HG02588 (cell line): ENCODE data around the gene CACNA1H.
"Not testable (repeated sequence)": the region's sequence is repeated elsewhere in the genome, so short reads cannot be mapped to it uniquely, and the experiment has no call there.

ENCODE experiments used
- ATAC-seq: cut with Tn5 transposase; IDR thresholded peaks from one replicate; pipeline ENCODE4 v1.9.1; 2021; ENCODE audit warnings: mild to moderate bottlenecking, moderate library complexity; ENCODE audit not compliant: unreplicated experiment

Gene CACNA1H

DNA sequence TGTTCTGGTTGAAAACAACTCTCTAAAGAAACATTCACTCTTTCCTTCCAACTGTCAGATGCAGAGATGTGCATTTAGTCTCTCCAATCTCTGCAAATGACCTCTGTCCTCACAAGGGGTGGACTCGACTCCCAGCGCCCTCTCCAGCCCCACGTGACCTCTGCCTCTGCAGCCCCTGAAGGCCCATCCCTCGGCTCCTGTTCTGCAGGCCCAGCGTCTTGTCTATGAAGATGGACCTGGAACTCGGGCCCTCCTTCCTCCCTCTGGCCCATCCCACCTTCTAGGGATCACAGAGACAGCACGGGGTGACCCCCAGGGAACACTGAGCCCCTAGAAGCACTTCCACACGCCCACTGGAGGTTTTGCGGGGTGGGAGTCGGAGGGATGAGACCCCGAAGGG is 90.5 kb downstream of the CACNA1H start:
- not testable (repeated sequence) for ATAC-seq

DNA sequence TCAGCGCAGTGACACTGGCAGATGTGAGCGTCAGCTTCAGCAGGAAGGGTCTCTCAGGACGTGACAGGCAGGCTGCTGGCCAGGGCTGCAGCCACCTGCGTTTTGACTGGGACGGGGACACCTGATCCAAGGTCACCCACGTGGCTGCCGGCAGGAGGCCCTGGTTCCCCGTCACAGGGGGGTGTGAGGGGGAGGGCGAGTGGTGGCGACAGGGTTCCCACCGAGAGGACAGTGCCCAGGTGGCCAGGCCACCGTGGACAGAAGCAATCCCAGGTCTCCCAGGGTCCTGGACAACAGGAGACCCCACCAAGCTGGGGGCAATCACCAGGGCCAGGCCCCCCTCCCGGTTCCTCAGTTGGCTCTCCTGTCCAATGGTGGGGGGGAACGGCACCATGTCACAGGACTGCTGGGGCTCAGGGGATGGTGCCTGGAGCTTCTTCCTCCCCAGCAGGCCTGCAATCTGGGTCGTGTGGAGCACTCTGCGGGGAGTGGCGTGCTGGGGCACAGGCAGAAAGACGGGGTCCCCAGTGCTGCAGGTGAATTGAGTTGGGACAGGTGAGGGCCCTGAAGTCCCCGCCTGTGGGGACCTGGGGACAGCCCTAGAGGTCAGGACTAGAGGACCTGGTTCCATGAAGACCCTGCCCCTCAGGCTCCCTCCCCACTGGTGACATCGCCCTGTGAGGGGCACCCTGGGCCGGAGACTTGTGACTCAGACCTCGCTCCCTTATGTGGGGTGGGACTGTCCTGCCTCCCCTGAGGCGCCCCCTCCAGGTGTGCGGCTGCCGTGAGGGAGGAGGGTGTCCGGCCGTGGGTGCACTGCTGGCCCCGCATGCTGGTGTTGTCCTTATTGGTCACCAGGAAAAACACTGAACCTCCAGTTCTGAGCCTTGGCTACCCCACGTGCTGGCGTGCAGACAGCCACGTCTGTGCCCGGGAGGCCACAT is 91.3 kb downstream of the CACNA1H start:
- ATAC-seq, result not testable (repeated sequence)

DNA sequence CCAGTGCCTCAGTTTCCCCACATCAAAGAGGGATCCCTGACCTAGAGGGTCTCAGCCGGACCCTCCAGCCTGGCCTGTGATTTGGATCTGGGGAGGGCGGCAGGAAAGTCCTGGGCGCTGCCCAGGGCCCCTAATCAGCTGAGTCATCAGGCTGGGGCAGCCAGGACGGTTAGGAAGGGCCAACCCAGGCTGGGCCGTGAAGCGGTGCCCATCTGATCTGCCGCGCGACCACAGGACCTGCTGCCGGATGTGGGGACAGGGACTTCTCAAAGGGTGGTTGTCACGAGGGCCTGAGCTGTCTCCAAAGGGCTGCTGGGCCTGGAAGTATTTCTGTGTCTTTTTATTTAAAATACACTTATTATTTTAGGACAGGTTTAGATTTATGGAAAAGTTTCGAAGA is 92.0 kb downstream of the CACNA1H start:
- no peak for ATAC-seq

DNA sequence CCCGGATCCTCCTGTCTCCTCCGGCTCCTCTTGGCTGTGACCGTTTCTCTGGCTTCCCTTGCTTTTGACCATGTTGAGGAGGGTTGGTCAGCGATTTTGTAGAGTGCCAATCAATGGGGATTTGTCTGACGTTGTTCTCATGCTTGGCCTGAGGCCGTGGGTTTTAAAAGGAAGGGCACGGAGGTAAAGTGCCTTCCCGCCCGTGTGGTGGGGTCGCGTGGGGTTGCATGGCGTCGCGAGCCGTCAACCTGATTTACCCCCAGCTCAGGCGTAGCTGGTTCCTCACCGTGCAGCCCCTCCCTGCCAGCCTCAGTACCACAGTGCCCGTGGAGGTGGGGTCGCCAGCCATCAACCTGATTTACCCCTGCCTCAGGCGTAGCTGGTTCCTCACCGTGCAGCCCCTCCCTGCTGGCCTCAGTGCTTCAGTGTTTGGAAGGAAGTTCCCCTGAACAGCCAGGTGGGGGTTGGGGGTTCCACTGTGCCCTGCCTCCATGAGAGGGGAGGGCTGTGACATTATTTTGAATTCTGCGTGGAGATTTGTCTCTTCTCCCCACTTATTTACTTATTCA is 92.6 kb downstream of the CACNA1H start:
- no peak for ATAC-seq

DNA sequence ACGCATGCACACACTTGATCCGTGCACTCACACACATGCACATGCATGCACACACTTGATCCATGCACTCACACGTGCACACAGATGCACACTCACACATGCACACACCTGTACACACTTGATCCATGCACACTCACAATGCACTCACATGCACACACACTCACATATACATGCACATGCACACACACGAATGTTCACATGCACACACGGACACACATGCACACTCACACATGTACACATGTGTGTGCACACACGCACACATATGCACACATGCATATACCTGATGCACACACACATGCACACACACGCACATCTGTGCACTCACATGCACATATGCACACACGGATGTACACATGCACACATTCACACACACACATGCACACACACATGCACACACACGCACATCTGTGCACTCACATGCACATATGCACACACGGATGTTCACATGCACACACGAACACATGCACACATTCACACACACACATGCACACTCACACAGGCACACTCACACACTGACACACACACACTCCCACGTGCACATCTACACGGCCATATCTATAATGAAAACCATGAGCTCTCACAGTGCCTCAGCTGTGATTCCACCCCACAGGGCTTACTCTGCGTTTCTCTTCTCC is 95.1 kb downstream of the CACNA1H start:
- not testable (repeated sequence) for ATAC-seq

DNA sequence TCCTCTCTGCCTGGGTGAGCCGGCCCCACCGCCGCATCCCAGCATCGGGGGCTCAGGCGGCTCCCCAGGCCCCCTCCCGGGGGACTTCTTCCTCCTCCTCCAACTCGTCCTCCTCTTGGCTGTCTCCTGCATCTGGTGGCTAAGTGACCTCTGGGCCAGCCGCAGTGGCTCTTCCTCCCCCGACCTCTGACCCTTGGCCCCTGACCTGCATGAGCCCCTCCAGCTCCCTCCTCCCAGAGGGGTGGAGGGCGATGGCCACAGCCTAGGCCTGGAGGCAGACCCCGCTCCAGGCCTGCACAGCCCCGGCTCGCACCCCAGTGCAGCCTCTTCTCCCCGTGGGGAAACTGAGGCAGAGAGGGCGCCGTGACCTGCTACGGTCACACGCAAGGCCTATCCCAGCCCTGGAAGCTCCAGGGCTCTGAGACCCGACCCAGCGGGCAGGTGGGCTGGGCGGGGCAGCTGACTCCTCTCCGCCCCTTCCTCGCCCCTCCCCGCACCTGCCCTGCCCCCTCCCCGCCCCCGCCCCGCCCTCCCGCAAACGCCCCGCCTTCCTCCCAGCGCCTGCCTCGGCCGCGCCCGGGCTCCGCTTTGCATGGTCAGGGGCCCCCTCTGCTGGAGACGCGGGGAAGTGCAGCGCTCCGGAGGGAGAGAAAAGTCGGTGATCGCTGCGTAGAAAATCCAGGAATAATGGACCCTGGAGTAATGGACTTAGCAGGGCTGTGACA is 96.3 kb downstream of the CACNA1H start:
- not testable (repeated sequence) for ATAC-seq

DNA sequence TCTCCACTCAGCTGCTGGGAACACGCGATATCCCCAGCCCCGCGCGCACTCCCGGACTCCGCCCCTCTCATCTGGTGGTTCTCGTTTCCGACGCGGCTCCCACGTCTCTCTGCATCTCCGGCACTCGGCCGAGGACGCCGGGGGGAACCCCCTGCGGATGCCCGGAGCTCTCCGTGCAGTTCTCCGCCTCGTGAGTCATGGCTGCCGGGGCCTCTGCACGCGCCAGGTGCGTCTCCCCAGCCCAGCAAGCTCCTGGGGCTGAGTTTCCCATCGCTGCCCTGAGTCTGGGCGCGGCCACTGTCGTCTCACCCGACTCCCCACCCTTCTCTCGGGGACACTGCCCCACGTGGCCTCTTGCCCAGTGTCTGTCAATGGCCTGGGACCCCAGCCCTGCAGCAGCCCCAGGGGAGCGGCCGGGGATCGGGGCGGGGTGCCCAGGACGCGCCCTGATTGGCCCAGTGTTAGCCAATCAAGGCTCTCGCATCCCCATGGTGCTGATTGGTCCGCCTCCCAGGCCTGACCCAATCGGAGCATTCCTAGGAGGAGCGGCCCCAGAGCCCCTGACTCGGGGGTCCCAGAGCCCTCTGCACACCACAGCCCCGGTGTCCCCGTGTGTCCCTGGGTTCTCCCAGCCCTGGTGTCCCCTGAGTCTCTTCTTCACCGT is 100.9 kb downstream of the CACNA1H start:
- not testable (repeated sequence) for ATAC-seq

DNA sequence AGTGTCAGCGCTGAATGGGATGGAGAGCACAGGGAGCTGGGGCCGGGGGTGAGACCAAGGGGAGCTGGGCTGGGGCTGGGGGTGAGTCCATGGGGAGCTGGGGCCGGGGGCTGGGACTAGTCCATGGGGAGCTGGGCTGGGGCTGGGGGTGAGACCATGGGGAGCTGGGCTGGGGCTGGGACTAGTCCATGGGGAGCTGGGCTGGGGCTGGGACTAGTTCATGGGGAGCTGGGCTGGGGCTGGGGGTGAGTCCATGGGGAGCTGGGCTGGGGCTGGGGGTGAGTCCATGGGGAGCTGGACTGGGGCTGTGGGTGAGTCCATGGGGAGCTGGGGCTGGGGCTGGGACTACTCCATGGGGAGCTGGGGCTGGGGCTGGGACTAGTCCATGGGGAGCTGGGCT is 101.9 kb downstream of the CACNA1H start:
- ATAC-seq, result not testable (repeated sequence)

DNA sequence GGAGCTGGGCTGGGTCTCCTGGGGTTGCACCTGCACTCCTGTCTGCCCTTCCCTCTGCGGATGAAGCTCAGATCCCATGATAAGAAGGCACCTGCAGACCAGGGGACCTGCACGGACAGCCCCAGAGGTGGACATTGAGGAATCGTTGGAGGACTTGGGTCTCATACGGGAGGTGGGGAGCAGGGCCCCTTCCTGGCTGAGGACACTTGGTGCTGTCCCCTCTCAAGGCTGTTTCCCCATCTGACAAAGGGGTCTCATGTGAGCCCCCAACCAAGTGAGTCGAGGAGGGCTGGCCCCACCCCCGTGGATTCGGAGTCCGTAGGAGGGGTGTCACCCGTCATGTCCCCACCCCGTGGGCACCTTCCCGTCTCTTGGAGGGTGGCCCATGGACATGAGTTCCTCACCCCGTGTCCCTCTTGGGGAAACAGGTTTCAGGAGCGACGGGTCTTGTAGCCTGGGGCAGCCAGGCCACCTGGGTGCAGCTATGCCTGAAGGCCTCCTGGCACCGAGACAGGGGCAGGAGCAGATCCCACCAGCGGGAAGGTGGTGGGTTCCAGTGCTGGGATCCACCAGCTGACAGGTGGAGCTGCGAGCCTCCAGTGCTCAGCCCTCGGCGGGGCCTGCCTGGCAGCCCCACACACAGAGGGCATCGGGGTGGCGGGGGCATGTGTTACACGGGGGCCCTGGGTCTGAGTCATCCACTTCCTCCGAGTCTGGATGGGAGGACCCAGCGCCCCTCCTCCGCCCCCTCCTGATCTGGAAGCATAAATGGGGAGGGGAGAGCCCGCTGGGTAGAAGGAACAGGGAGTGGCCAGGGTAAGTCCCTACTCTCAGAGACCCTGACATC is 102.6 kb downstream of the CACNA1H start, which contains the start of gene TPSD1:
TSS of gene TPSD1 (plus strand) at position 794 of the 847 bp plus-strand sequence. CDS start 212 bp downstream, outside the sequence.
- ATAC-seq, result not testable (repeated sequence)

DNA sequence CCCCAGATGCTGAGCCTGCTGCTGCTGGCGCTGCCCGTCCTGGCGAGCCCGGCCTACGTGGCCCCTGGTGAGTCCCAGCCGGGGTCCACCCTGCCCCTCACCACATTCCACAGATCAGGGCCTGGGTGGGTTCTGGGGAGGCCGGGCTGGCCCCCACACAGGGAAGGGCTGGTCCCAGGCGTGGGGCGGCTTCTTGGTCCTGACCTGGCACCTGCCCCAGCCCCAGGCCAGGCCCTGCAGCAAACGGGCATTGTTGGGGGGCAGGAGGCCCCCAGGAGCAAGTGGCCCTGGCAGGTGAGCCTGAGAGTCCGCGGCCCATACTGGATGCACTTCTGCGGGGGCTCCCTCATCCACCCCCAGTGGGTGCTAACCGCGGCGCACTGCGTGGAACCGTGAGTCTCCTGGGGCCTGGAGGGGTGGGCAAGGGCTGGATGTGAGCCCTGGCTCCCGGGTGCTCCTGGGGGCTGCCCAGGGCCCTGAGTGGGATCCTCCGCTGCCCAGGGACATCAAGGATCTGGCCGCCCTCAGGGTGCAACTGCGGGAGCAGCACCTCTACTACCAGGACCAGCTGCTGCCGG is 103.5 kb downstream of the CACNA1H start:
- ATAC-seq, result not testable (repeated sequence)

DNA sequence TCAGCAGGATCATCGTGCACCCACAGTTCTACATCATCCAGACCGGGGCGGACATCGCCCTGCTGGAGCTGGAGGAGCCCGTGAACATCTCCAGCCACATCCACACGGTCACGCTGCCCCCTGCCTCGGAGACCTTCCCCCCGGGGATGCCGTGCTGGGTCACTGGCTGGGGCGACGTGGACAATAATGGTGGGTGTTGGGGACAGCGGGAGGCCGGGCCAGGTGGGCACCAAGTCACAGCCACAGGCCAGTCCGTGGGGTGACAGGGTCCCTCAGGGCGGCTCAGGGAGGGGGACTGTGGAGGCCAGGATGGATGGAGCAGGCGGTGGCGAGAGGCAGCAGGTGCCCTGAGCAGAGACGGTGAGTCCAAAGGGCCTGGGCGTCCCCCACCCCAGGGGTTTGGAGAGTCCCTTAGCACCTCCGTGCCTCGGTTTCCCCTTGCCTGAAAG is 104.0 kb downstream of the CACNA1H start:
- ATAC-seq, result no peak

DNA sequence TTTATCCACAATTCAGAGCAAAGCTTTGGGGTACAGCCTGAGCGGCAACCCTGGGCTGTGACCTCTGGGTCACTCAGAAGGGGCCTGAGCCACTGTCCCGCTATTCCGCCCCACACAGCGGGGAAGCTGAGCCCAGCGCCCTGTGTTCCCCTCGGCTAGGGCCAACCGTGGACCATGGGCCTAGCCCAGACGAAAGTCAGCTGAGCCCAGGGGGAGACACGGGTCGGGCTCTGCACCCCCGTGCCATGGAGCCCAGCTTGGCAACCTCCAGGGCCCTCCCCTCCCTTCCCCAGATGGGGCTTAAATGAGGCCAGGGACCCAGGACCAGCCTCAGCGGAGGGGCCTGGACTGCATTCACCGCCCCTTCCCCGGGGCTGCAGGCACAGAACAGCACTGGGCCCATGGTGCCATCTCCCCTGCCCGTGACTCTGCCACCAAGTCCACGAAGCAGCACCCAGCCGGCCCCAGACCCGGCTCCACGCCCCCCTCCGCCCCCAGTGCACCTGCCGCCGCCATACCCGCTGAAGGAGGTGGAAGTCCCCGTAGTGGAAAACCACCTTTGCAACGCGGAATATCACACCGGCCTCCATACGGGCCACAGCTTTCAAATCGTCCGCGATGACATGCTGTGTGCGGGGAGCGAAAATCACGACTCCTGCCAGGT is 104.8 kb downstream of the CACNA1H start:
- no peak for ATAC-seq

DNA sequence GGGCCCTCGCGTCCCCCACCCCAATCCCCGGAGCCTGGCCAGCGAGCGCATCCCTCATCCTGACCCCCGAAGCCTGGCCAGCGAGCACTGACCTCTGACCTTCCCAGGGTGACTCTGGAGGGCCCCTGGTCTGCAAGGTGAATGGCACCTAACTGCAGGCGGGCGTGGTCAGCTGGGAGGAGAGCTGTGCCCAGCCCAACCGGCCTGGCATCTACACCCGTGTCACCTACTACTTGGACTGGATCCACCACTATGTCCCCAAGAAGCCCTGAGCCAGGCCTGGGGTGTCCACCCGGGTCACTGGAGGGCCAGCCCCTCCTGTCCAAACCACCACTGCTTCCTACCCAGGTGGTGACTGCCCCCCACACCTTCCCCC is 105.3 kb downstream of the CACNA1H start:
- ATAC-seq, result no peak

DNA sequence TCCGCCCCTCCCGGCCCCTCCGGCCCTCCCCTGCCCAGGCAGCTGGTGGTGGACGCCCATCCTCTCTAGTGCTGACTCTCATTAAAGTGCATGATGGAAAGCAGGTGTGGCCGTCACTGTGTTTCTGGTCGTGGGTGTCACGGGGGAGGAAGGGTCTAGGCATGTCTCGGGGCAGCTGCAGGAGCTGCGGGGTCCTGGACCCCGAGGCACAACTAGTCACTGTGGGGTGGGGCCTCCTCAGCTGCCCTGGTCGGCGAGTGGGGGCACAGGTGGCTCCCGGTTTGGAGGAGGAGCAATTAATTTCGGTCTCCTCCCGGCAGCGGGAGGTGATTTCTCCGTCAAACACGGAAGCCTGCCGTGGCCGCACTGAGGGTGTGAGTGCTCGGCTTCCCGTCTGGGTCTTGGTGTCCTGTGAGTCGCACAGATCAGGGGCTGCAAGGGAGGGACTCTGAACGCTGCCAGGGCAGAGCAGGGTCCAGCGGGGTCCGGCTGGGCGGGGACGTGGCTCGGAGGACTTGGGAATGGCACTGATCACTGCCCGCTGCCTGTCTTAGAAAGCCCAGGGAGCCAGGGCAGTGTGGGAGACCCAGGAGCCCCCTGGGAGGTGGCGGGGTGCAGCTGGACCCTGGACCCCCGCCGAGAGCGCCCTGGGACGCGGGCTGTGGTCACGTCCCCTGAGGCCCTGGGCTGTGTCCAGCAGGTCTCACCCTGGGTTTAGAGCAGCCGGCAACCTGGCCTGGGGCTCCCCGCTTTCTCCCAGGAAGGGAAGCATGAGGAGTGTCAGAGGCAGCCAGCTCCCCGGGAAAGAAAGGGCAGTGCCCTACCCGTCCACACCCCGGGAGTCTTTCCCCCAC is 106.2 kb downstream of the CACNA1H start:
- ATAC-seq, result no peak

DNA sequence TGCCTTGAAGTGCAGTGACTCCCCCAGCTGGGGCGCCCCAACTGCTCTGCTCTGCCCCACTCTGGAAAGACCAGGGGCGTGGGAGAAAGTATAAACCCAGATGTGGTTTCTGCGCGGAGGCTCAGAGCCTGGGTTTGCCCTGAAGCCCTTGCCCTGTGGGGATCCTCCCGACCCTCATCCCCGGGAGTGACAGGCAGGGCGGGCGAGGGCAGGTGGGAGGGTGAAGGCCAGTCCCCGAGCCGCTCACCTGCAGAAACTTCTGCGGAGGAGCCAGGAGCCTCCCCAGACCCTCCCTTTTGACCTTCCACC is 106.8 kb downstream of the CACNA1H start:
- no peak for ATAC-seq

DNA sequence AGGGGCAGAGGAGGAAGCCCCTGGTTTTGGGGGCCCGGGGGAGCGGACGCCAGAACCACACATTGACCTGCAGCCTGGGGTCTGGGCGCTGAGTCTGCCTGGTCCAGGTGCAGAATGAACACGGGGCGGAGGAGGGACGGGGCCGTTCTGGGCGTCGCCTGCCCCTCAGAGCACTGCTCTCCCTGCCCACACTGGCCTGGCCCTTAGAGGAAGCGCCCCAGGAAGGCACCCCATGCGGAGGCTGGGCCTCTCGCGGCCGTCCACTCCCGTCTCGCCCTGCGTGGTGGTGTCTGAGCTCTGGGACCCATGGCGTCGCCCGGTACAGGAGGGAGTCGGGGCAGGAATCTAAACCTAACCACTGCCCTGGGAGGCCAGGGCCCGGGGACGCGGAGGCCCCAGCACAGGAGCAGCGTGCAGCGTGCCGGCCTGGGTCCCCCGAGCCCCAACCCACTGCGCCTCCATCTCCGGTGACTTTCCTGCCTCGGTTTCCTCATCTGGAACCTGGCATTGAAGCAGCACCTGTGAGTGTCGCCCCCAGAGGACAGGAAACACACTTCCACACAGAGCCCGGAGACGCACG is 107.3 kb downstream of the CACNA1H start:
- ATAC-seq, result no peak

DNA sequence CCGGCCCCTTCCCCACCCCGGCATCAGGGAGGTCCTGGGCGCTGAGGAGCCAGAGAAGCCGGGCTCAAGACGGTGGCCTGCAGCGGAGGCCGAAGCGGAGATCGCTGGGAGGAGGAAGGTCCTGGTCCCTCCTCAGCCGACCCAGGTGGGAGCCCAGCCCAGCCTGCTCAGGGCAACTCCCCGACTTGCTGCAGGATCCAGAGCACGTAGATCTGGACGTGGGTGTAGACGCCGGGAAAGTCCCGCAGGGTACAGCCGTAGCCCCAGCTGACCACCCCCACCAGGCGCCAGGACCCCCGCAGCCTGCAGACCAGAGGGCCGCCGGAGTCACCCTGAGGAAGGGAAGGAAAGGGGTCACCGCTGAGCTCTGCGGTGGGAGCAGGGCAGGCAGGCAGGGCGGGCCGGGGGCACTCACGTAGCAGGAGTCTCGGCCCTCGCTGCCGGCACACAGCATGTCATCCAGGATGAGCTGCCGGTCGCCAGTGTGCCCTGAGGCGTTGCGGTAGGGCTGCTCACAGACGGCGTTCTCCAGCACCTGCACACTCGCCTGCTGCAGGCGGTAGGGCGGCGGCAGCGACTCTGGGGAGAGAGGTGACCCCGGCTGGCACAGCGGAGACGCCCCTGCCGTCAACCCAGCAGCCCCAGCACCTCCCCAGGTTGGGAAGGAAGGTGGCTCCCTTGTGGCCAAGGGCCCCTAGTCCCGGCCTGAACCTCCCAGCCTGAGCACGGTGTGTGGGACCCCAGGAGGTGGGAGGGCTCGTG is 108.4 kb downstream of the CACNA1H start:
- ATAC-seq, result no peak
